NCI-H2227 treated with DMSO at 0.1 percent for 48 hours (cell line): Measurements from ENCODE around the gene ANGPTL4.
"Not testable (repeated sequence)": the region's sequence is repeated elsewhere in the genome, so short reads cannot be mapped to it uniquely, and the experiment has no call there.

ENCODE experiments used
- DNase-seq: peaks from one replicate; lab custom pipeline; 2025; lab: John Stamatoyannopoulos, UW

Gene ANGPTL4, protein sequence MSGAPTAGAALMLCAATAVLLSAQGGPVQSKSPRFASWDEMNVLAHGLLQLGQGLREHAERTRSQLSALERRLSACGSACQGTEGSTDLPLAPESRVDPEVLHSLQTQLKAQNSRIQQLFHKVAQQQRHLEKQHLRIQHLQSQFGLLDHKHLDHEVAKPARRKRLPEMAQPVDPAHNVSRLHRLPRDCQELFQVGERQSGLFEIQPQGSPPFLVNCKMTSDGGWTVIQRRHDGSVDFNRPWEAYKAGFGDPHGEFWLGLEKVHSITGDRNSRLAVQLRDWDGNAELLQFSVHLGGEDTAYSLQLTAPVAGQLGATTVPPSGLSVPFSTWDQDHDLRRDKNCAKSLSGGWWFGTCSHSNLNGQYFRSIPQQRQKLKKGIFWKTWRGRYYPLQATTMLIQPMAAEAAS

DNA sequence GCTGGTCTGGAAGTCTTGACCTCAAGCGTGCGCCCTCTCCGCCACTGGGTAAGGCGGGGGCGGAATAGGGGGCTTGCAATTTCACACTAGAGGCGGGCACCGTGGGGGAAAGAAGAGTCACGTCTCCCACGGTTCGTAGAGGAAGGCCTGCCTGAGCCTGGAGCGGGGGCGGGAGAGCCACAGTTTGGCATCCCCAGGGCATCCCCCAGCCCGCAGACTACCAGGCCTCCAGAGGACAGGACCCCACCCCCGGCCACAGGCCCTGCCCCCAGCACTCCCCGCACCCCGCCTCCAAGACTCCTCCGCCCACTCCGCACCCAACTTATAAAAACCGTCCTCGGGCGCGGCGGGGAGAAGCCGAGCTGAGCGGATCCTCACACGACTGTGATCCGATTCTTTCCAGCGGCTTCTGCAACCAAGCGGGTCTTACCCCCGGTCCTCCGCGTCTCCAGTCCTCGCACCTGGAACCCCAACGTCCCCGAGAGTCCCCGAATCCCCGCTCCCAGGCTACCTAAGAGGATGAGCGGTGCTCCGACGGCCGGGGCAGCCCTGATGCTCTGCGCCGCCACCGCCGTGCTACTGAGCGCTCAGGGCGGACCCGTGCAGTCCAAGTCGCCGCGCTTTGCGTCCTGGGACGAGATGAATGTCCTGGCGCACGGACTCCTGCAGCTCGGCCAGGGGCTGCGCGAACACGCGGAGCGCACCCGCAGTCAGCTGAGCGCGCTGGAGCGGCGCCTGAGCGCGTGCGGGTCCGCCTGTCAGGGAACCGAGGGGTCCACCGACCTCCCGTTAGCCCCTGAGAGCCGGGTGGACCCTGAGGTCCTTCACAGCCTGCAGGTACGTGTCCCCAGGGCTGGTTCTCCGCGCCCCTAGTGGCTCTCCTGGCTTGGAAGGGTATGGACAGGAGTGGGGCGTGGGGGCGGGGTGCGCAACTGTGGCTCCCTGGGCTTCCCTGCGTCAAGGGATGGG lies at the start of gene ANGPTL4:
TSS of gene ANGPTL4 (plus strand) at position 353 of the 969 bp plus-strand sequence. CDS start at position 520, 167 bp downstream.
- peak; percentile 38 for DNase-seq

DNA sequence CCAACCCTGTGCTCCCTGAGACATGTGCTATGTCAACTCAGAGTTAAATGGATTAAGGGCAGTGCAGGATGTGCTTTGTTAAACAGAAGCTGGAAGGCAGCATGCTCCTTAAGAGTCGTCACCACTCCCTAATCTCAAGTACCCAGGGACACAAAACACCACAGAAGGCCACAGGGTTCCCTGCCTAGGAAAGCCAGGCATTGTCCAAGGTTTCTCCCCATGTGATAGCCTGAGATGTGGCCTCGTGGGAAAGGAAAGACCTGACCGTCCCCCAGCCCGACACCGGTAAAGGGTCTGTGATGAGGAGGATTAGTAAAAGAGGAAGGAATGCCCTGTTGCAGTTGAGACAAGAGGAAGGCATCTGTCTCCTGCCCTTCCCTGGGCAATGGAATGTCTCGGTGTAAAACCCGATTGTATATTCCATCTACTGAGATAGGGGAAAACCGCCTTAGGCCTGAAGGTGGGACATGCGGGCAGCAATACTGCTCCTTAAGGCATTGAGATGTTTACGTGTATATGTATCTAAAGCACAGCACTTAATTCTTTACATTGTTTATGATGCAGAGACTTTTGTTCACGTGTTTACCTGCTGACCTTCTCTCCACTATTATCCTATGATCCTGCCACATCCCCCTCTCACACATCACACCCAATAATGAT lies 48.8 kb upstream of the ANGPTL4 start:
- not testable (repeated sequence) for DNase-seq

DNA sequence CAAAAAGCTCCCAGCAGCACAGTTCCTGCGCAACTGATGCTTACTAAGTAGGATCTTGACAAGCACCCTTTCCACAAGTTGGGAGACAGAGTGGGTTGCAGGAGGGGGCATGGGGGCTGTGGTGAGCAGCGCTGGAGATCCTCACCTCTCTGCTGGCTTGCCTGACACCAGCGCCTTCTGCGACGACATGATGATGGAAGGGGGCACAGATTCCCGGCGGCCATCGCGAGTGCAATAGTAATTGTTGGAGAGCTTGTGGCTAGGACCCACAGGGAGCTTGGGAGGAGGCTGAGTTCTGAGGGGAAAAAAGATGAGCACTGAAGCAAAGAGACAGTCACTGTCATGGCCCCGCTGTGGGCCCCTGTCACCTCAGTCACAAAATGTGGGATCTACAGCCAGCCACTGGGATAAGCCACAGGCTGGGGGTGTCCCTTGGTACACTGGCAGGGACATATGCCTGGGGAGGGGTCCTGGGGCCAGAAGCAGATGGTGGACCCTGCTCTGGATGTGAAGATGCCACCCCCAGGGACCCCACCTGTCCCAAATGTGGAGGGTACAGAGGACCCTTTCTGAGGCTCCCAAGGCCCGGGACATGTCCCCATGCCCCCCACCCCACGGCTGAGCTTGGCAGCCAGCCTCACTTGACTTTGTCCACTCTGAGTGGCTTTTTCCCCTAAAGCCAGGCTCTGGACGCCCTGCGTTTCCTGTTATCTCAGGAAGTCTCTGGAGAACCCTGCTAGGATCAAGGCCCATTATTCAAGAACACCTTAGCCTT lies 47.4 kb upstream of the ANGPTL4 start:
- DNase-seq, result no peak

DNA sequence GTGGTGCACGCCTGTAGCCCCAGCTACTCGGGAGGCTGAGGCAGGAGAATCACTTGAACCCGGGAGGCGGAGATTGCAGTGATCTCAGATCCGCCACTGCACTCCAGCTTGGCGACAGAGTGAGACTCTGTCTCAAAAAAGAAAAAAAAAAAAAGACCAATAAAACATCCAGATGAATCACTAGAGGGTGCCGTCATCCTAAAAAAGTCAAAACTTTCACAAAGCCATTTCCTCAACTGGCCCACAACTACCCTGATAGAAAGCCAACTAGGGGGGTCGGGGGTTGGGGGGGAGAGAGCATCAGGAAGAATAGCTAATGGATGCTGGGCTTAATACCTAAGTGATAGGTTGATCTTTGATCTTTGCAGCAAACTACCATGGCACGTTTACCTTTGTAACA lies 45.1 kb upstream of the ANGPTL4 start:
- not testable (repeated sequence) for DNase-seq

DNA sequence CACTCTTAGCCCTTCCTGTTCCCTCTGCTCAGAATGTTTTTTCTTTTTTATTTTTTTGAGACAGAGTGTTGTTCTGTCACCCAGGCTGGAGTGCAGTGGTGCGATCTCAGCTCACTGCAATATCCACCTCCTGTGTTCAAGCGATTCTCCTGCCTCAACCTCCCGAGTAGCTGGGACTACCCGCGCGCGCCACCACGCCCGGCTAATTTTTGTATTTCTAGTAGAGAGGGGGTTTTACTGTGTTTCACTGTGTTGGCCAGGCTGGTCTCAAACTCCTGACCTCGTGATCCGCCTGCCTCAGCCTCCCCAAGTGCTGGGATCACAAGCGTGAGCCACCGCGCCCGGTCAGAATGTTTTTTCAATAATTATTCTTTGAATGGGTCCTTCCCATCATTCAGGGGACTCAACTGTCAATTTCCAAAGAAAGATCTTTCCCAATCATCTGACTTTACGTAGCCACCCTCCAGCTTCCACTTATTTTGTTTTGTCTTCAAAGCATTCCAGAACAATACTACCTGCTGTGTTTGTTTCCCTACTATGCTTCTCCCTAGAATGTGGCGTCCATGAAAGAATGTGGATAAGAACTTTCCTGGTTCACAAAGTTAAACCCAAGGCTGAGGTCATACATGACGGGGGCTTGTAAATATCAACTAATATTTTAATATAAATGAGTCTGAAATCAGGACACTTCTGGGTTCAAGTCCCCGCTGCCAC lies 44.0 kb upstream of the ANGPTL4 start:
- no peak for DNase-seq

DNA sequence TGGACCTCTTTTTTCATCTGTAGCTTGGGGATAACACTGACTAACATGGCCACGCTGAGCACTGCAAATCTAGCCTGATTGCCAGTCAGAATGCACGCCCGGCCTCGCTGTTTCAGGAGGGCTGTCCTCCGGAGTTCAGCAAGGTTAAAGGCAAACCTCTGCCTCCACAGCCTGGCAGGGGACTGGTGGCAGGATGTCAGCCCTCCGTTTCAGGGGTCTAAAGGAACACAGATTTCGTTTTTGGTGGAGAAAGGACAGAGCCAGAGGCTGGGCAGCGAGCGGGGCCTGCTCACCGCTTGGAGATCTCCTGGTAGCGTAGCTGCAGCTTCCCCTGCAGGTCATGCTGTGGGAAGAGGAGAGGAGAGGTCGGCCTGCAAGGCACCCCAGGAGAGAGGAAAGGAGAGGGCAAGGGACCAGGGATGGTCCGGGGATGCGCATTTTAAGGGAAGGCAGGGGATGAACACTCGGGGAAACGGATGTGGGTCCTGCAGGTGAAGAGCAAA lies 43.3 kb upstream of the ANGPTL4 start:
- DNase-seq, result no peak

DNA sequence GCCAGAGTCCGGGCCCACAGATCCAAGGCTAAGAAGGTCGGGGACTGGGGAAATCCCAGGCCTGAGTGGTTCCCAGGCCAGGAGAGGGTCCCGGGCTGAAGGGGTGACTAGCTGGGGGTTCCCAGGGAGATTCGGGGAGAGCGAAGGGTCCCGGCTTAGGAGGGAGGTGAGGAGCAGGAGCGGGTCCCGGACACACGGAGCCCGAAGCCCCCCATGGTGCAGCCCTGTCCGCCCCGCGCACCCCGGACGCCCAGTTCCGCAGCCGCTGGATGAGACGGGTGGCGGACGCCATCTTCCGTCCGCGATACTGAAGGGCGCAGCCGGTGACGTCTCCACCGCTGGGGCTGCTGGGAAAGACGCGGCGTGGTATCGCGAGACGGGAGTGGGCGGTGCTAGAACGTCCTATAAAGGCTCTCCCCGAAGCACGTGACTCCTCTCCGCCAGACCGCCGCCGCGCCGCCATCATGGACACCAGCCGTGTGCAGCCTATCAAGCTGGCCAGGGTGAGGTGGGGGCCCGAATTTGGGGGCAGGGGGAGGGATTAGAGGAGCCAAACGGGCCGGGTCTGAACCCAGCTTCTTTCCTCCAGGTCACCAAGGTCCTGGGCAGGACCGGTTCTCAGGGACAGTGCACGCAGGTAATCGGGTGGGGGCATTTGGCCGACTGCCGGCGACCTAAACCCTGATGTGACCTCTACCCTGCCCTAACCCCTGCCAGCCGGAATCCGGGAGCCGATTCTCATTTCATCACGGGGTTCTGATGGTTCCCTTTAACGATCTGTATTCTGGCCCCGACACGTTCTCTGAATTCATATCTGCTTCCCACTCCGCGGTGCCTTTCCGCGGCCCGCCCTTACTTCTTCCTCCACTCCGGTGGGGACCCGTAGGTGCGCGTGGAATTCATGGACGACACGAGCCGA lies 42.6 kb upstream of the ANGPTL4 start, which contains the start of the genes NDUFA7 and RPS28:
TSS of gene NDUFA7 (minus strand) at position 309 of the 919 bp plus-strand sequence. CDS start at position 292, 17 bp downstream.
TSS of gene RPS28 (plus strand) at position 430 of the 919 bp plus-strand sequence. CDS start at position 465, 35 bp downstream.
- peak; percentile 93 for DNase-seq

DNA sequence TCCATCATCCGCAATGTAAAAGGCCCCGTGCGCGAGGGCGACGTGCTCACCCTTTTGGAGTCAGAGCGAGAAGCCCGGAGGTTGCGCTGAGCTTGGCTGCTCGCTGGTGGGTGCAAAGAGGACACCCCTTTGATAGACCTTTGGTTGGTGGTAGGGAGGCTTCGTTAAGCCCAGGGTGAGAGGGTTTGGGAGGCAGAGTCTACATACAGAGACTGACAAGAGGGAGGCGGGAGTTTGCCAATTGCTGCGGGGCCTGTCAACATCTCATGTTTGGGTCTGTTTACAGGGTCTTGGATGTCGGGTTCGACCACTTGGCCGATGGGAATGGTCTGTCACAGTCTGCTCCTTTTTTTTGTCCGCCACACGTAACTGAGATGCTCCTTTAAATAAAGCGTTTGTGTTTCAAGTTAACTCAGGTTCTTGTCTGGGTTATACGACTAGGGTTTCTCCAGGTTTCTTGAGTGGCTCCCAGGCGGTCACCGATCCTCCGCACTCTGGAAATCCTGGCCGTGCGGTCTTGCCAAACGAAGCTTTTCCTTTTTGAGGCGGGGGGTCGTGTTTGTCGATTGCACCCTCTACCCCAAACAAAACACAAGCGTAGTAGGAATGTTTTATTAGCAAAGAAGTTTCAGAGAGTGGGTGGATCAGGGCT lies 41.8 kb upstream of the ANGPTL4 start:
- no peak for DNase-seq

DNA sequence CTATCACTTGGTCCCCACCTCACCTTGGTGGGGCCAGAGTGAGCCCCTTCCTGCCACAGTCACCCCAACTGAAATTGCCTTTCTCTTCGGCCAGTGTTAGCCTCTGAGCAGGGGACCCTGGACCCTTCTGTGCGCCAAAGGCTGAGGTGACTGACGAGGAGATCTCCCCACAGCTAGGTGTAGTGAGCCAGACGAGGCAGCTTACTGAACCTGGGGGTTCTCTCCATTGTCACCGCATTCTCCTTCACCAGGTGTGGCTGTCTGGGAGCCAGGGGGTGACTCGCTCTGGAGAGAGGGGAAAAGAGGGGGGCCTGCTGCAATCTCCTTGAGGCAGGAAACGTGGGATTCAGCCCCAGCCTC lies 41.3 kb upstream of the ANGPTL4 start:
- DNase-seq, result no peak

DNA sequence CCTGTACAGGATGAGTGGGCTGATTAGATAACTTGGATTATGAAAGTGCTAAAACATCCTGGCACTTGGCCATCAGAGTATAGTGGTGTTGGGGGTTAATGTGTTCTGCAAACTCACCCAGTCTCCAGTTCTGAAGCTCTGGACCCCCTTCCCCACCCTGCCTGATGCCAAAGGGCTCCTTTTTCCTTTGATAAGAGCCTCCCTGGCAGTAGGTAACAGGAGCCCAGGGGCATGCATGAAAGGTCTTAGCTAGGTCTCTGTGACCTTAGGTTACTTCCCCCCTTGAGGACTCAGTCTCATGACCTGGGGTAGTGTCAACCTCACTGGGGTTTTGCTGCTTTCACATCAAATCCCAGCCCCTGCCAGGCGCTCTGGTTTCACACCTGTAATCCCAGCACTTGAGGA lies 40.2 kb upstream of the ANGPTL4 start:
- DNase-seq, result no peak

DNA sequence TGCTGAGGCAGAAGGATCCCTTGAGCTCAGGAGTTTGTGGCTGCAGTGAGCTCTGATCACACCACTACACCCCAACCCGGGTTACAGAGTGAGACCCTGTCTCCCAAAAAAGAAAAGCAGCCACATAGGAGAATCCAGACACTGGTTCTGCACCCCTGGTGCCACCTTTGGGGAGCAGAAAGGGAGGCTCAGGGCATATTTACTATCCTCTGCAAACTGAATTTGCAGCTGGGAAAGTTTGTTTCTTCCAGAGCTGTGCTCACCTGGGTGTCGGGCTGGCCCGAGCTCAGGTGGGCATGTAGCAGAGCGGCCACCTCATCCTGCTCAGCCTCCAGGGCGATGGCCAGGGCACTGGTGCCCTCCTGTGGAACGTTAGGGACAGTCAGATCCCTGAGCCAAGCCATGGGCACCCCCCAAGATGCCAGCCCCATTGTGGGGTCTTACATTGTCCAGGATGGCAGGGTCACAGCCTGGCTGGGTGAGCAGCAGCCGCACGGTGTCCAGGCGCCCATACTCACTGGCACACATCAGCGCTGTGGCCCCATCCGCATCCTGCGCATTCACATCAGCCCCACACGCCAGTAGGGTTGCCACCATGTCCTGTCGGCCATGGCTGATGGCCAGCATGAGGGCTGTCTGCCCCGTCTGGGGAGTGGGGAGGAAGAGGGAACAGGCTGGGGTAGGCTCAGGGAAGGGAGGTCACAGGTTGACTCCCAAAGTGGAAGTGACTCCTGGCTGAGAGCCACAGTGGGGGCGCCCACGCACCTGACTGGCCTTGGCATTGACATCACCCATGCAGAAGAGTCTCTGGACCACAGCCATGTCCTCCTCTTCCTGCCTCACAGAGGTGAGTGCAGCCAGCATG lies 39.5 kb upstream of the ANGPTL4 start:
- no peak for DNase-seq

DNA sequence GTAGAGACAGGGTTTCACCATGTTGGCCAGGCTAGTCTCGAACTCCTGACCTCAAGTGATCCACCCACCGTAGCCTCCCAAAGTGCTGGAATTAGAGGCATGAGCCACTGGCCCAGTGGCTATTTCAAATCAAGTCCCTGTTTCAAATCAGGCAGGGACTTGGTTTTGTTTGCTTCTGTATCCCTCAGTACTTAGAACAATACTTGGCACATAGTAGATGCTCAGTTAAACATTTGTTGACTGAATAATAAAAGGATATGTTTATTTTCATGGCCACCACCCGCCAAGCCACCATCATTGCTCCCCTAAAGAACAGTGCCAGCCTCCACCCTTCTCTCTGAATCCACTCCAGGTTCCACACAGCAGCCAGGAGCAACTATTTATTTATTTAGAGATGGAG lies 38.5 kb upstream of the ANGPTL4 start:
- DNase-seq, result no peak

DNA sequence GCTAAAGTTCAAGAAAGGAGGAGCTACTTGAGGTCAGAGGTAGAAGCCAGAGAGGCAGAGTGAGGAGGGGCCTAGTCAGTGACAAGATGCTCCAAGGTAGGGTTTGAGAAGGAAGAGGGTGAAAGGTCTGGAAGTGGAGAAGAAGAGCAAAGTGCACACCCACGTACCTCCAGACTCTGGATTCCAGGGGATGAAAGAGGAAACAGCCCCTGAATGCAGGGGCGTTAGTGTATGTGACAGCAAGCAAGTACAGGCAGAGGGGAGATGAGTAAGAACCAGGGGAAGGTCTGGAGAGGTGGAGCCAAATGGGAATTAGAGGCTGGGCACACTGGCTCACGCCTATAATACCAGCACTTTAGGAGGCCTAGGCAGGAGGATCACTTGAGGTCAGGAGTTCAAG lies 34.0 kb upstream of the ANGPTL4 start:
- DNase-seq, result no peak

DNA sequence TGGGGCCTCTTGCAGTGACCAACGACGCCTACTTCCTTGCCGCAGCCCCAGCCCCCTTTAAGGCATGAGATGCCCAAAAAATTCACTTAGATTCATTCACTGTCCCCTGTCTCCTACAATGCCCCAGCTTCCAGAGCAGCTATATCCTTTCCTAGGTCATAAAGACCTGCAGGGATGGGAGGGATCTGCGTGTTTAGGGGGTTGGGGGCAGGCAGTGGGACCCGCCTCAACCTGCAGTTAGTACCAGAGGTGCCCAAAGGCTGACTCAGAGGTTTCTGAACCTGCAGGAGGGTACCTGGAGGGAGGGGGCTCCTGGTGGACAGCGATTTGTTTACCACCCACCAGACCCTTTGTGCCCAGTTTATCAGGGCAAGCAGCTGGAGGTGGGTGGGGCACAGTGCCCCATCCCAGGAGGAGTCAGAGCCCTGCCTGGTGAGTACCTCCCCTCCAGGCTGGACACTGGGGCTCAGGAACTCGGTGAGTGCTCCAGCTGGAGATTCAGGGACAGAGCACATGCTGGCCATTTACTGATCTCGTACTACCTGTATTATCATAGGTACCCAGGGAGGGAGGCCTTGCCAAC lies 32.6 kb upstream of the ANGPTL4 start:
- no peak for DNase-seq

DNA sequence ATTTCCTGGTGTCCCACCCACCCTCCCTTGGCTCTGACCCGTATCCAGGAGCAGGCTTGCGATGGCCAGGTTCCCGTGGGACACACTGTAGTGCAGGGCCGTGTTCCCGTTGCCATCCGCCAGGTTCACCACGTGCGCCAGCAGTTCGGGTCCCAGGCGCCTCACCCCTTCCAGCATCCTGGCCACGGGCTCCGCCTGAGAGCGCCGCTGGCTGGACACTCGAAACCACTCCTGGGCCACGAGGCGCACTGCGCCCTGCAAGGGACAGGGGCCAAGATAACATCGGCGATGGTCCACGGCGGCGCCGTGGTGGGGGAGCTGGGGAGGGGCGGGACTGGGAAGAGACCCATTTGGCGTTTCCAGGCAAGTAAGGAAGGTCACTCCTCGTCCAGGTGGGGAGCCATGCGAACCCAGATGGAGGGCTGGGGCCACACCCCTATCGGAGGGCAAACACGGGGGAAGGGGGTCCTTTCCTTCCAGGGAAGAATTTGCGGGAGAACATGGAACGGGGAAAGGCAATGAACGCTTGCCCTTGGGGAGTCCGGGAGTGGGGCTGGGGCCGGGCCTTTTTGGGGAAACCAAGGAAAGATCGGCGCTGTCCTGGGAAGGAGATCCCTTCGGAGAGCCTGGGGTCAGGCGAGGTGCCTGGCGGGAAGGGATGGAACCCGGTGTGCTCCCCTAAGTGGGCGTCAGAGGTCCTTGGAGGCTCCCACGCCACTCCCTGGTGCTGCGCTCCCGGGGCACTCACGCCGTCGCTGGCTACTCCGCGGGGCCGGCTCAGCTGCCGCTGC lies 30.8 kb upstream of the ANGPTL4 start:
- no peak for DNase-seq

DNA sequence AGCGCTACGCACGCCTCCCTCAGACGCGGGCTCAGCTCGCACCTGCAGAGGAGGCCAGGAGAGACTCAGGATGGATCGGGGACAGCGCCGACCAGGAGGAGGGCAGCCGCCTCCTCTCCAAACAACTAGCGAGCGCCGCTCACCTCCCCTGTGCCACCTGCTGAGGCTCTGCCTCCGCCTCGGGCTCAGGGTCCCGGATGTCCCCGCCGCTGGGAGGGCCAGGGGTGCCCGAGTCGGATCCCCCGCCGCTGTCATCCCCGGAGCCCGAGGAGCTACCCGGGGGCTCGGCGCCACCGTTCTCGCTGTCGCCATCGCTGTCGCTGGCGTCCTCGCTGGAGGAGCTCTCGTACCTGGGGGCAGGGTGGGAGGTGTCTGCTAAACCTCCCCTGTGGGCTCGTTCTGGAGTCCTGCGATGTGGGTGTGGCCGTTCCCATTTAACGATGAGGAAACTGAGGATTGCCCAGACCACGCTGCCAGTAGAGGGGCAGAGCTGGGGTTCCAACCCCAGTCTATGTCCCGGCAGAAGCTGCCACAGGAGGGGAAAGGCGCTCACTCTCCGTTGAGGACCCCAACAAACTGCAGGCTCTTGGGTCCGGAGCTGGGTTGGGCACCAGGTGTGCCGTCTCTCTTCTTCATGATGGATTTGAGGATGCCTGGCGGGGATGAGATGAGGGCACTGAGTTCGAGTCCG lies 30.0 kb upstream of the ANGPTL4 start:
- no peak for DNase-seq
